VCaP (cell line): ENCODE results near the gene PSKH1.

Experiments used
- H3K27ac ChIP-seq: fragments of 450-650 bp; 2 replicates; pipeline ENCODE4 v1.5.1; 2017
- TF ChIP-seq, protein P1 (sequence below): fragments of 450-650 bp; conservative IDR thresholded peaks from 2 replicates; pipeline ENCODE4 v1.5.1; 2017; ENCODE audit warnings: mild to moderate bottlenecking, moderate library complexity

PSKH1 gene

DNA sequence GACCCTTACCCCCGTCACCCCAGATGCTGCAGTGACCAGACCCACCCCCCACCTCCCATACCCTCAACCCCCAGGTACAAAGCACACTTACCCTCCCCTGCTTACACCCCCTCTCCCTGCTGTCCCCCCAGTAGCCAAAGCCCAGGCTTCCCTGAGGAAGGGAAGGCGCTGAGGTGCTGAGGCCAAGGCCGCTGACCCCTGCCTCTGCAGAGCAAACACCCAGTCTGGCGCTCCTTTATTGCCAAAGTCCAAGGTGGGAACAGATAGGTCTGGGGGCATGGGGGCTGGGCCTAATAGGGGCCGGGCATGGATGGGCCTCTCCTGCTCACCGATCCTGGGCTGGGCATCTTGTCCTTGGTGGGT is 50.2 kb downstream of the PSKH1 start:
- TF ChIP-seq, protein P1, sequence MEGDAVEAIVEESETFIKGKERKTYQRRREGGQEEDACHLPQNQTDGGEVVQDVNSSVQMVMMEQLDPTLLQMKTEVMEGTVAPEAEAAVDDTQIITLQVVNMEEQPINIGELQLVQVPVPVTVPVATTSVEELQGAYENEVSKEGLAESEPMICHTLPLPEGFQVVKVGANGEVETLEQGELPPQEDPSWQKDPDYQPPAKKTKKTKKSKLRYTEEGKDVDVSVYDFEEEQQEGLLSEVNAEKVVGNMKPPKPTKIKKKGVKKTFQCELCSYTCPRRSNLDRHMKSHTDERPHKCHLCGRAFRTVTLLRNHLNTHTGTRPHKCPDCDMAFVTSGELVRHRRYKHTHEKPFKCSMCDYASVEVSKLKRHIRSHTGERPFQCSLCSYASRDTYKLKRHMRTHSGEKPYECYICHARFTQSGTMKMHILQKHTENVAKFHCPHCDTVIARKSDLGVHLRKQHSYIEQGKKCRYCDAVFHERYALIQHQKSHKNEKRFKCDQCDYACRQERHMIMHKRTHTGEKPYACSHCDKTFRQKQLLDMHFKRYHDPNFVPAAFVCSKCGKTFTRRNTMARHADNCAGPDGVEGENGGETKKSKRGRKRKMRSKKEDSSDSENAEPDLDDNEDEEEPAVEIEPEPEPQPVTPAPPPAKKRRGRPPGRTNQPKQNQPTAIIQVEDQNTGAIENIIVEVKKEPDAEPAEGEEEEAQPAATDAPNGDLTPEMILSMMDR, result no peak
- H3K27ac ChIP-seq, result no peak overlapping the region

DNA sequence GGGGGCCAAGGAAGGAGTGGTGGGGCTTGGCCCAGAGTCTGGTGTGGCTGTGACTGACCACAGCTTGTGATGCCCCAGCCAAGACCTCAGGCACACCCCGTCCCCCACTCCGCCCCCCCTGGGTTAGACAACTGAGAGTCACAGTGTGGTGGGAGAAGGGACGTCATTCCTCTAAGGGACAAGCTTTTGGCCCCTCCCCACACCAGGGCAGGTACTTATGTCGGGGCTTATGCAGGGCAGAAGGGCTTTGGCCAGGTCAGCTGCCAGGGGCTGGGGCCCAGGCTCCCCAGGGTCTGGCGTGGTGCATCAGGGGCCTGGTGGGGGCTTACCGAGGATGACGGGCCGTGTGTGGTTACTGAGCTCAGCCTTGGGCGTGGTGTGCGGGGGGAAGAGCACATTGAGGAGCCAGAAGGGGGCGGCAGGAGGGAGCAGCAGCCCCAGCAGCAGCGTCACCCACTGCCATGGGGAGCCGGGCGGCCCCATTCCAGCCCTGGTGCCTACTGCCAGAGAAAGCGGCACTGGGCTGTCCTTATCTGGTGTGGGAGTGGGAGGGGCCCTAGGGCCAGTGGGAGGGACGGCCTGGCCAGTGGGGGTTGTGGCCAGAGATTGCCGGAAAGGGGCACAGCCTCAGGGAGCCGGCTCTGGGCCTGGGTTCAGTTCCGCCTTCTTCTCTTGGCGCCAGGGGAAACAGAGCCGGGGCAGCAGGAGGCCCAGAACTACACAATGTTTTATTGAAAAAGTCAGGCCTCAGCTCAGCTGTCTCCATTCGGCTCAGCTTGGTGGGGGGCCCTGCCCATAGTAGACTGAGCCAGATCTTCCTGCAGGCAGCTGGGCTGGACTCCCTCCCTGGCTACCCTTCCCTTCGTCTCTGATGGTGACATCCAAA is 50.8 kb downstream of the PSKH1 start, which contains the start of gene LCAT:
TSS of gene LCAT (minus strand) at position 502 of the 886 bp plus-strand sequence. CDS start at position 483, 19 bp downstream.
- H3K27ac ChIP-seq, result no peak within 1 kb of the TSS
- TF ChIP-seq, protein P1, result no peak

DNA sequence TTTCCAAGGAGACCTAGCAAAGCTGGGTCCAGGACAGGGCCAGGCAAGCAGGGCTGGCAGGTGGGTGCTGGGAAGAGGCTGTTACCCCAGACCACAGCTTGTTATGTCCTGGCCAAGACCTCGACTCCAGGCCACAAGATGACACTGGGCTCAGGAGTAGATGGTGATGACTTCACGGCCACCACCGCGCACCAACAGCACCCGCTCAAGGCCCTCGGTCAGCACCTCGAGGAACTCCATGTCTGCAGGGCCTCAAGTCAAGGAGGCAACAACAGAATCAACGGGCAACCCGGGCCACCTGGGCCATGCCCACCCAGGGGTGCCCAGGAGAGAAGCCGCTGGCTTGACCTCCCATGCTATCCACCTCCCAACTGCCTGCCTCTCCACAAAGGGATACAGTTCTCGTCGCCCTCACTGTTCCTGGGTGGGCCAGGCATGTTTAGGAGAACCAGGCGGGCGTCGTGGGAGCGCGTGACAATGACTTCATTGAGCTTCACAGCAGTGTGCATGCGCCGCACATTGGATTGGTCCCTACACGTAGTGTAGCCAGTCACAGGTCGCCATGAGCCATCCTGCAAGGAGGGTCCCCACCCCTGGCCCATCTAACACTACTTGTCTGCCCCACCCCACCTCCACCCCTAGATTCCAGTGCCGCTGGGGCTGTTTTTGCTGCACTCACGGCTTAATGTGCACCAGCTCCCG is 51.8 kb downstream of the PSKH1 start:
- TF ChIP-seq, protein P1, result no peak
- no peak overlapping the region for H3K27ac ChIP-seq

DNA sequence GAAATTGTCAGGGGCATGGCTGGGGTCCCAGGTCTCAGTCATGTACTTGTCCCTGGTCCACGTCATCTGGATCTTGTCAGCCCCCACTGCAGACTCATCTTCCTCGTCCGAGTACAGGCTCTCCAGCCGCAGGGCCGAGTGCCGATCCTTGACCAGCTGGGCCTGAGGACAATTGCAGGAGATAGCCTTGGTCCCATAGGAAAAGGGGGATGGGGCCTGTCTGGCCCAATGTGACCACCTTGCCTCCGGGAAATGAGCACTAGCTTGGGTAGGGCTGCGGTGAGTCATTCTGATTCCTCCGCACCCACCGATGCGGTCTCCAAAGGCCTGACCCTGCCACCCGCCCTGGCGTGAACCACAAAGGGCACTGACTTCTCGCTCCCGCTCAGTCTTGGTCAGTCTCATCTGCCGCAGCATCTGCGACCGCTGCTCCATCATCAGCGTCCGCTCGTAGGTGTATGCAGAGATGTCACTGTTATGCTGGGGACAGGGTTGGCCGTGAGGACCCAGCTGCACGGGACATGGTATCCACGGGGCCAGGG is 52.4 kb downstream of the PSKH1 start:
- TF ChIP-seq, protein P1, result no peak
- no peak overlapping the region for H3K27ac ChIP-seq

DNA sequence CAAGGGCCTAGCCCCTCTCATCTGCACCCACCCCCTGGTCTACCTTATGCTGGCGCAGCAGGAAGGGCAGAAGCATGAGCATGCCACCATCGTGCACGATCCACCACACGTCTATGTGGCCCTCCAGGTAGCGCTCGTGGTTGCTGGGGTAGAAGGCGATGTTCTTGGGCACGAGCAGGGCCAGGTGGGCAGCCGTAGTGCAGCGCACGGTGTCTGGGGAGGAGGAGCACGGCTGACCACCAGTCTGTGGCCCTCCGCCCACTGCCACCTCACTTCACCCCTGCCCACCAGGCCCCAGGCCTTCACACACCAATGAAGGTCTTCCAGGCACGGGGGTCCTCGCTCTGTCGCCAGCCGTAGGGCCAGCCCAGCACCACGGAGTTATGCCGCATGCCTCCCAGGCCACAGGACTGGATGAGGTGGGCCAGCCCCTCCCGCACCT is 53.1 kb downstream of the PSKH1 start:
- H3K27ac ChIP-seq, result no peak overlapping the region
- TF ChIP-seq, protein P1, result no peak

DNA sequence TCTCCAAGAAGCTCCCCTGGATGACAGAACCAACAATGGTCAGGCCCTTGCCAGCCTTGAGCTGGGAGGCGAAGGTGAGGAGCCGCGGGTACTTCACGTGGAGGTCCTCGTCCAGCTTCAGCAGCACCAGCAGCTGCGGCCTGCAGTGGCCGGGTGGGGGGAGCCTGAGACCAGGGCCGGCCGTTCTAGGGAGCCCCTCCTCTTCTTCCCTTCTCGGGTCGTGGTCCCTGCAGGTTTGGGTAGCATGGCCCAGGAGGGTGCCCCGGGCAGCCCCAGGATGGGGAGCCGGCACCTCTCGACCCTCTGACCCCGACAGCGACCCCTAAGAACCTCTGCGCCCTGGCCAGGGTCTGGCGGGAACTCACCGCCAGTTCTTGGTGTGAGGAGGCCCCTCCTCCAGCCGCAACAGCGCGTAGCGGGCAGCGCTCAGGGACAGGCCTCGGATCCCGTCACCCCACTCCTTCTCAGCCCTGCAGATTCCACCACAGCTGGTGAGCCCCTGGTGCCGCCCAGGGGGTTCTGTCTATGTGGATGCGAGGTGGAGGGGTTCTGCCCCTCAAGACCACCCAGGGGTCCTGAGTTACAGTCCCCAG is 54.0 kb downstream of the PSKH1 start:
- TF ChIP-seq, protein P1, result no peak
- H3K27ac ChIP-seq, result no peak overlapping the region

DNA sequence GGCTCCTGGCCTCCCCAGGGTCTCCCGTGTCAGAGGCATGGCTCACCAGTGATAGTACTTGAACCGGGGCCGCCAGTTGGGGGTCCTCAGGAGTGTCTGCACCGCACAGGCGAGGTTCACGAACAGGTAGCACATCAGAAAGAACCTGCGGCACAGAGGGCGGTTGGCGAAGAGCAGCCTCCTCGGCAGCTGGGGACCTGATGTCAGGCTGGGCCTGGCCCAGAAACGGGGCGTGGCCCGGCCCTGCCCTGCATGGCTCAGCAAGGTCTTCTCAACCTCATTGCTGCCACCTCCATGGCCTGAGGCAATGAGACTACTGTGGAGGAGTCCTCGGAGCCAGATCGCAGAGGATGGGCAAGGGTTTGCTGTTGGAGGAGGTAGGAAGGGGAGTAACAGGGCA is 55.0 kb downstream of the PSKH1 start:
- no peak overlapping the region for H3K27ac ChIP-seq
- TF ChIP-seq, protein P1, result no peak
